Measurements from ENCODE around the gene ACO2. TPM values are rescaled to one million over a fixed set of nuclear protein-coding genes. Genes with fewer than 3 reads are reported as not detected.

ACO2 gene
- total and polyA plus RNA-seq, 2 of the 13 experiments (the other 11 are each of a cell fraction or from before 2014, with no cell fraction given) = 19.2 to 45.6 TPM

- TF ChIP-seq, protein P1, sequence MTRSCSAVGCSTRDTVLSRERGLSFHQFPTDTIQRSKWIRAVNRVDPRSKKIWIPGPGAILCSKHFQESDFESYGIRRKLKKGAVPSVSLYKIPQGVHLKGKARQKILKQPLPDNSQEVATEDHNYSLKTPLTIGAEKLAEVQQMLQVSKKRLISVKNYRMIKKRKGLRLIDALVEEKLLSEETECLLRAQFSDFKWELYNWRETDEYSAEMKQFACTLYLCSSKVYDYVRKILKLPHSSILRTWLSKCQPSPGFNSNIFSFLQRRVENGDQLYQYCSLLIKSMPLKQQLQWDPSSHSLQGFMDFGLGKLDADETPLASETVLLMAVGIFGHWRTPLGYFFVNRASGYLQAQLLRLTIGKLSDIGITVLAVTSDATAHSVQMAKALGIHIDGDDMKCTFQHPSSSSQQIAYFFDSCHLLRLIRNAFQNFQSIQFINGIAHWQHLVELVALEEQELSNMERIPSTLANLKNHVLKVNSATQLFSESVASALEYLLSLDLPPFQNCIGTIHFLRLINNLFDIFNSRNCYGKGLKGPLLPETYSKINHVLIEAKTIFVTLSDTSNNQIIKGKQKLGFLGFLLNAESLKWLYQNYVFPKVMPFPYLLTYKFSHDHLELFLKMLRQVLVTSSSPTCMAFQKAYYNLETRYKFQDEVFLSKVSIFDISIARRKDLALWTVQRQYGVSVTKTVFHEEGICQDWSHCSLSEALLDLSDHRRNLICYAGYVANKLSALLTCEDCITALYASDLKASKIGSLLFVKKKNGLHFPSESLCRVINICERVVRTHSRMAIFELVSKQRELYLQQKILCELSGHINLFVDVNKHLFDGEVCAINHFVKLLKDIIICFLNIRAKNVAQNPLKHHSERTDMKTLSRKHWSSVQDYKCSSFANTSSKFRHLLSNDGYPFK (CRISPR knock-in tag; IDR thresholded peaks at IDR 0.05; ENCODE audit: borderline replicate concordance) = peak; percentile 36; the same call in 1 of the 2 replicates
- peak; percentile 66 for TF ChIP-seq STAG1 (CRISPR knock-in tag; IDR thresholded peaks at IDR 0.05)
- no peak for TF ChIP-seq SYNCRIP (IDR thresholded peaks at IDR 0.05; ENCODE audit: insufficient read depth, low read depth, low read length)
- TF ChIP-seq ZSCAN25 (CRISPR knock-in tag; IDR thresholded peaks at IDR 0.05) = no peak
- no peak for TF ChIP-seq ZFAT (CRISPR knock-in tag; conservative IDR thresholded peaks at IDR 0.05)
- no peak for TF ChIP-seq ZKSCAN5 (CRISPR knock-in tag; IDR thresholded peaks at IDR 0.05)
- no peak for TF ChIP-seq ZNF83 (CRISPR knock-in tag; IDR thresholded peaks at IDR 0.05; ENCODE audit: borderline replicate concordance)
- TF ChIP-seq ZNF317 (CRISPR knock-in tag; IDR thresholded peaks at IDR 0.05) = no peak
- TF ChIP-seq MXD3 (CRISPR knock-in tag; IDR thresholded peaks at IDR 0.05) = no peak
- TF ChIP-seq PHF20 (CRISPR knock-in tag; IDR thresholded peaks at IDR 0.05) = no peak
These were observed 32.3 kb downstream of the ACO2 start (continued) for GRCh38 chr22:41501209-41501608.

GRCh38 chr22:41504397-41504796, 35.5 kb downstream of the ACO2 start:
- CTCF ChIA-PET (ENCODE audit: low intra/inter-chr PET ratio, low total read pairs) = no interaction called here

More at GRCh38 chr22:41504397-41504796, 35.5 kb downstream of the ACO2 start:
- H3K4me3 ChIP-seq (replicated peaks in 1 of 3; ENCODE audit: insufficient read depth in 1 of 3, low read depth in 2 of 3, low read length in 3 of 3) = no peak overlapping the region
- peaks cover 23 to 59% of the 10 kb centered on the region in 2 experiments for H3K36me3 ChIP-seq (replicated peaks in 1 of 2; ENCODE audit: control insufficient read depth in 1 of 2, insufficient read depth in 2 of 2, low read length in 2 of 2)
- no peak overlapping the region for H2AFZ ChIP-seq (ENCODE audit: low read length)
- no peak overlapping the region for H3K4me2 ChIP-seq (ENCODE audit: low read depth, low read length)
- ATAC-seq (no peak), DNase-seq (ENCODE audit: low spot score) (no peak), FAIRE-seq (no peak)
- intact Hi-C loops (cut with micrococcal nuclease; ENCODE audit: unreplicated experiment) = no loop called here
- H3K79me2 ChIP-seq (ENCODE audit: insufficient read depth, low read length) = no peaks in the 10 kb centered on the region
- POLR2A ChIA-PET = no interaction called here
- in situ Hi-C loops (cut with HindIII; ENCODE audit: extremely low pct_ligation_motif_present, low pct_unique_long_range_greater_than_20kb) = no loop called here
- H3K27me3 ChIP-seq (ENCODE audit: control insufficient read depth in 1 of 2, insufficient read depth in 2 of 2, low read length in 2 of 2) = no peaks in the 10 kb centered on the region
- no peak overlapping the region for H3K9ac ChIP-seq (ENCODE audit: insufficient read depth, low read depth, low read length)
- H4K20me1 ChIP-seq (ENCODE audit: insufficient read depth, low read length) = no peaks in the 10 kb centered on the region
- no peaks in the 10 kb centered on the region for H3K4me1 ChIP-seq (ENCODE audit: insufficient read depth, low read length)
- 92% methylated on average over 7 of the region's 7 CpGs for WGBS (ENCODE audit: low lambda C conversion rate)
- no peak for TF ChIP-seq ZNF230 (CRISPR knock-in tag; IDR thresholded peaks at IDR 0.05)
- no peak for TF ChIP-seq ATF3 (CRISPR knock-in tag; IDR thresholded peaks at IDR 0.05)
- TF ChIP-seq ZNF572 (CRISPR knock-in tag; IDR thresholded peaks at IDR 0.05) = no peak
- TF ChIP-seq MEIS2 (CRISPR knock-in tag; IDR thresholded peaks at IDR 0.05) = no peak
- TF ChIP-seq SETDB1 (CRISPR knock-in tag; IDR thresholded peaks at IDR 0.05; ENCODE audit: borderline replicate concordance) = no peak
- TF ChIP-seq ERF (CRISPR knock-in tag; IDR thresholded peaks at IDR 0.05) = no peak
- TF ChIP-seq MTA1 (CRISPR knock-in tag; IDR thresholded peaks at IDR 0.05; ENCODE audit: borderline replicate concordance) = no peak
- TF ChIP-seq CEBPG (CRISPR knock-in tag; IDR thresholded peaks at IDR 0.05) = no peak
- no peak for TF ChIP-seq ZNF557 (CRISPR knock-in tag; IDR thresholded peaks at IDR 0.05)
- TF ChIP-seq KLF13 (CRISPR knock-in tag; IDR thresholded peaks at IDR 0.05) = no peak
- no peak overlapping the region for H3K27ac ChIP-seq (ENCODE audit: extremely low read length, insufficient read depth, low read length)
- no peaks in the 10 kb centered on the region for H3K9me3 ChIP-seq (ENCODE audit: low read length)
- BruUV-seq (replicated peaks) = no TSS peak

Measured in HepG2 (cell line).